ENCODE measurements around the gene SLC25A46. TPM values are rescaled to one million over a fixed set of nuclear protein-coding genes. Genes with fewer than 3 reads are reported as not detected.

Gene SLC25A46
- total and polyA plus RNA-seq, 2 experiments from 2014 or later: 14.1 to 33.1 TPM

Other genes starting within 250 kb of the SLC25A46 start
- gene TMEM232, start 12.3 kb upstream of the SLC25A46 start, total RNA-seq (2014; rRNA removed; shearing (Covaris generic)): 1.3 and 4.4 TPM in 2 replicates
- gene TMEM232, start 12.3 kb upstream of the SLC25A46 start, polyA plus RNA-seq (2016; fragmentation: Nextera tagmentation; extraction: Ambion mirVana): 1.8 and 1.9 TPM in 2 replicates